Suprapubic skin (tissue), 4 donors: Measurements from ENCODE around the gene DUSP7.

Source experiments
- CTCF ChIP-seq, 2 donors: fragments of 200-600 bp in 1 of 2; fragments of 450-650 bp in 1 of 2; sonication (generic) in 1 of 2; IDR thresholded peaks; one replicate each; pipeline ENCODE4 v1.5.1; 2016 to 2019; ENCODE audit warnings: antibody characterized with exemption in 2 of 2, mild to moderate bottlenecking in 1 of 2, moderate library complexity in 1 of 2
- EP300 ChIP-seq: sonication (generic); formaldehyde crosslinking; IDR thresholded peaks from one replicate; pipeline ENCODE4 v1.6.1; 2017; ENCODE audit warnings: antibody characterized with exemption
- POLR2A ChIP-seq, 2 donors: fragments of 450-650 bp; IDR thresholded peaks; one replicate each; pipeline ENCODE4 v1.6.1; 2017; ENCODE audit warnings: antibody characterized with exemption in 2 of 2, mild to moderate bottlenecking in 2 of 2, moderate library complexity in 2 of 2
- POLR2AphosphoS5 ChIP-seq, 3 donors: sonication (generic); formaldehyde crosslinking; IDR thresholded peaks; one replicate each; pipeline ENCODE4 v1.6.1; 2017; ENCODE audit warnings: antibody characterized with exemption in 3 of 3

- TF ChIP-seq POLR2A (IDR thresholded peaks at IDR 0.05), result no peak
- TF ChIP-seq POLR2AphosphoS5 (IDR thresholded peaks at IDR 0.05), result no peak
- TF ChIP-seq CTCF (IDR thresholded peaks at IDR 0.05), result no peak
- no peak for TF ChIP-seq EP300
These were observed 1.6 kb upstream of the DUSP7 start for GRCh38 chr3:52057812-52058495.
